ENCODE data around the gene DDX1.

The DDX1 gene

DNA sequence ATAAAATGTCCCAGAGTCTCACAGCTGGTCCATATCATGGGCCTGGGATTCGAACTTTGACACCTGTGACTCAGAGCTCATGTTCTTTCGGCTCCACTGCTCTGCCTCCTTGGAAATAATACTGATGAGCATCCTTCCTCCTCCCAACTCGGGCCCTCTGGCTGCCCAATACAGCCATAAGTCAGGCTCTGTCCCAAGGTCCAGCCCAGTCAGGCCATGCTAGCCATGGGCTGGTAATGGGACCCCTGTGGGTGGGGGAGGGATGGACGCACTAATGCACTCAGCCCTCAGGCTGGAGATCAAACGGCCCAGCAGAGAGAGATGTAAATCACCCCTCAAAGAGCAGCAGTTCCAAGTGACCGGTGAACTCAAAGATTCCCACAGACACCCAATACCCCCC is 61.1 kb downstream of the DDX1 start:
- no peaks in the 10 kb centered on the region for H3K36me3 ChIP-seq
- DNase-seq, result no peak
- H3K9me3 ChIP-seq (ENCODE audit: severe bottlenecking), result no peaks in the 10 kb centered on the region
- H3K27ac ChIP-seq, result no peak overlapping the region
- TF ChIP-seq, protein P1, sequence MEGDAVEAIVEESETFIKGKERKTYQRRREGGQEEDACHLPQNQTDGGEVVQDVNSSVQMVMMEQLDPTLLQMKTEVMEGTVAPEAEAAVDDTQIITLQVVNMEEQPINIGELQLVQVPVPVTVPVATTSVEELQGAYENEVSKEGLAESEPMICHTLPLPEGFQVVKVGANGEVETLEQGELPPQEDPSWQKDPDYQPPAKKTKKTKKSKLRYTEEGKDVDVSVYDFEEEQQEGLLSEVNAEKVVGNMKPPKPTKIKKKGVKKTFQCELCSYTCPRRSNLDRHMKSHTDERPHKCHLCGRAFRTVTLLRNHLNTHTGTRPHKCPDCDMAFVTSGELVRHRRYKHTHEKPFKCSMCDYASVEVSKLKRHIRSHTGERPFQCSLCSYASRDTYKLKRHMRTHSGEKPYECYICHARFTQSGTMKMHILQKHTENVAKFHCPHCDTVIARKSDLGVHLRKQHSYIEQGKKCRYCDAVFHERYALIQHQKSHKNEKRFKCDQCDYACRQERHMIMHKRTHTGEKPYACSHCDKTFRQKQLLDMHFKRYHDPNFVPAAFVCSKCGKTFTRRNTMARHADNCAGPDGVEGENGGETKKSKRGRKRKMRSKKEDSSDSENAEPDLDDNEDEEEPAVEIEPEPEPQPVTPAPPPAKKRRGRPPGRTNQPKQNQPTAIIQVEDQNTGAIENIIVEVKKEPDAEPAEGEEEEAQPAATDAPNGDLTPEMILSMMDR (IDR thresholded peaks at IDR 0.05; ENCODE audit: low read depth, low read length), result no peak
- H3K27me3 ChIP-seq (ENCODE audit: insufficient read depth, low read depth, severe bottlenecking), result no peaks in the 10 kb centered on the region
- H3K4me3 ChIP-seq (ENCODE audit: low read depth, low read length), result no peak overlapping the region

DNA sequence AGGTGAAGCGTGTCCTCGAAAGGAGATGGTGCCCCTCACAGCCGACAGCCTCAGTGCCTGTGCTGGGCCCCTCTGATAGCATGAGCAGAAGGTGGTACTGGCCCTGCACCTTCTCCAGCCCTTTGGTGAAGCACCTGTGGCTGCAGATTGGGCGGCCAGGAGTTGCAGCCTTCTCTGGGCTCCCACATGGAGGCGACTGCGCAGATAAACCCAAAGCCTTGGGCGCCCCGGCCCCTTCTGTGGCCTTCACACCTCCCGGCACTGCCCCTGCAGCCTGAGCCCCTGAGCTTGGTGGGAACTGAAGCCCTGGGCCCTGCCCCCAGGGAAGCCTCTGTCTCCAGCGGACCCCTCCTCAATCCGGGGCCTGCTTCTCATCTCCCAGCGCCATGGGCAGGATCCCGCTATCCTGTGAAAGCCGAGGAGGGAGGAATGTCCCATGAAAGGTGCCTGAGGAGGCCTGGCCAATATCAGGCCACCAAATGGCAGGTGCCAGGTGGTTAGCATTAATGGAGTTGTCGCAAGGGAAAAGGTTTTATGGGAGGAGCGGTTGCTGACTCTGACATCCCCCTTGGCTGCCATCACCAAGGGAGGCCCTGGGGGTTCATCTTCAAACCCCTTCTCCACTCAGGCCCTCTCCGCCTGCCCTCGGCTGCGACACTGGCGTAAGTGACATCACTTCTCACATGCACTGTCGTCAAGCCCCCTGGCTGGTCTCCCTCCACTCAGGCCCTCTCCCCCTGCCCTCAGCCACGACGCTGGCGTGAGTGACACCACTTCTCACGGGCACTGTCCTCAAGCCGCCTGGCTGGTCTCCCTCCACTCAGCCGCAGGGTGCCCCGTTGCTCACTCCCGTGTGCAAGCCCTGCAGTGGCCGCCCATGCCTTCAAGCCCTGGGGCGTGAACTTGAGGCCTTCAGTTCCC is 62.4 kb downstream of the DDX1 start:
- Histone ChIP-seq H3K27ac (no peak overlapping the region), H3K4me3 (ENCODE audit: low read depth, low read length) (no peak overlapping the region), H3K27me3 (ENCODE audit: insufficient read depth, low read depth, severe bottlenecking) (no peaks in the 10 kb centered on the region), H3K9me3 (ENCODE audit: severe bottlenecking) (peaks cover 3% of the 10 kb centered on the region), H3K36me3 (no peaks in the 10 kb centered on the region)
- TF ChIP-seq, protein P1 (IDR thresholded peaks at IDR 0.05; ENCODE audit: low read depth, low read length), result no peak
- DNase-seq, result no peak

DNA sequence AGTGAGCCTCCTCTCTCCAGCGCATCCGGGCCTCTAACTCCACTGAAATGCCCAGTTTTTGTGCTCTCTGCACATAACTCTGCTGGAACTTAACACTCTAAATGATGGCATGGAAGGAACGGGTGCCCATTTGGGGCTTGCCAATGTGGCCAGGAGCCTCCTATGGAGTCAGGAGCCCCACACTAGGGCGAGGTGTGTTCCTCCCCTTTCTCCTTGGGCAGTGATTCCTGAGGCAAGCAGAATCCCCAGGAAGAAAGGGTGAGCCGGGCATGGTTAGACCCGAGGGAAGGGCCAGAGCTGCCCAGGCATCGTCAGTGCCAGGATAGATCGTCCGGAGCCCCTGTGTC is 63.0 kb downstream of the DDX1 start:
- Histone ChIP-seq H3K9me3 (ENCODE audit: severe bottlenecking) (peaks cover 3% of the 10 kb centered on the region), H3K27me3 (ENCODE audit: insufficient read depth, low read depth, severe bottlenecking) (no peaks in the 10 kb centered on the region), H3K27ac (no peak overlapping the region), H3K36me3 (no peaks in the 10 kb centered on the region), H3K4me3 (ENCODE audit: low read depth, low read length) (no peak overlapping the region)
- no peak for DNase-seq
- TF ChIP-seq, protein P1 (IDR thresholded peaks at IDR 0.05; ENCODE audit: low read depth, low read length), result no peak

DNA sequence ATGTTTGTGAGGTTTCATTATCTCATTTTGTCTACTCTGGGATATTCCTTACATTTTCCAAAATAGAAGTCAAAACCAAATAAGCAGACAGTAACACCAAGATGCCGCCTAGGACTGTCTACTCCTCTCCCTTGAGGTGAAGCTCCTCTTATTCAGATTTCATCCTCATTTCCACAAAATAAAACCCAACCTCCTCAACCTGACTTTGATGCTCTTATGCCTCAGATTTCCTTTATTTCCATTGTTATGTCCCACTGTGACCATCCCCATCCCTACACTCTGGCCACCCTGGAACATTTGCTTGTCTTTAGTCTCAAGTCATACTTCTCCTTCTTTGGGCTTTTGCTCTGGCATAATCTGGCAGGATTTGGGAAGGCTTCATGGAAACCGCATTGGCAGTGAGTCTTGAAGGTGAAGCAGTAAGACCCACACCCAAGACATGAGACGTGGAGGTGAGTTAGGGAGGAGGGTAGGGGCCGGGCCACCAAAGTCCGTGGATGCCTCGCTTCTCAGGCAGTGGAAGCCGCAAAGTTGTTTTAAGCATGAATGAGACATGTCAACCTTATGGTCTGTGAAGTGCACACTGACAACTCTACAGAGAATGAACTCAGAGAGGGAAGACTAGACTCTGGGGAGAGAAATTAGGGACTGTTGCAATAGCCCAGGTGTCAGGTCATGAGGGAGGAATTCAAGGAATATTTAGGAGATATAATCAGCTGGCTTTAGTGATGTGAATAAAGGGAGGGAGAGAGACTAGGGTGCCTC is 63.6 kb downstream of the DDX1 start:
- H3K36me3 ChIP-seq, result no peaks in the 10 kb centered on the region
- H3K4me3 ChIP-seq (ENCODE audit: low read depth, low read length), result no peak overlapping the region
- TF ChIP-seq, protein P1 (IDR thresholded peaks at IDR 0.05; ENCODE audit: low read depth, low read length), result no peak
- no peak overlapping the region for H3K27ac ChIP-seq
- H3K9me3 ChIP-seq (ENCODE audit: severe bottlenecking), result peaks cover 3% of the 10 kb centered on the region
- DNase-seq, result no peak
- H3K27me3 ChIP-seq (ENCODE audit: insufficient read depth, low read depth, severe bottlenecking), result no peaks in the 10 kb centered on the region

DNA sequence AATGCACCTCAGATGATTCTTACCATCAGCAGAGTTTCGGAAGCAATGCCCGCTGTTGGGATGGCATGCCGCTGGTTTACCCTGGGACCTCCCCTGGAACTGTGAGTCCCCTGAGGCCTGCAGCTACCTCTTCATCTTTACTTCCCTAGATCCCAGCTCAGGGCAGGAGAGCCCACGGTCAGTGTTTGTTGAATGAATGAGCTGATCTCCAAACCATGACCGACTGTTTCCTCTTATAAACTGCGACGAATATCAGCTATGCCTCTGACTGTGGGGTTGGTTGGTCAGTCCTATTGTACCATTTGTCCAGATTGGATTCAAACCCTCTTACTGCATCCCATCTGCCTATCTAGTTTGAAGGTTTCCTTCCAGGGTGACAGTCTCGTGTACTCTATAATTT is 64.4 kb downstream of the DDX1 start:
- H3K9me3 ChIP-seq (ENCODE audit: severe bottlenecking), result peaks cover 3% of the 10 kb centered on the region
- no peaks in the 10 kb centered on the region for H3K36me3 ChIP-seq
- H3K27ac ChIP-seq, result no peak overlapping the region
- H3K27me3 ChIP-seq (ENCODE audit: insufficient read depth, low read depth, severe bottlenecking), result no peaks in the 10 kb centered on the region
- TF ChIP-seq, protein P1 (IDR thresholded peaks at IDR 0.05; ENCODE audit: low read depth, low read length), result no peak
- H3K4me3 ChIP-seq (ENCODE audit: low read depth, low read length), result no peak overlapping the region
- no peak for DNase-seq
